NCI-H128 (cell line): ENCODE data around the gene RFTN1.
"Not testable (repeated sequence)": the region's sequence is repeated elsewhere in the genome, so short reads cannot be mapped to it uniquely, and the experiment has no call there.

Experiments used
- DNase-seq: peaks from one replicate; lab custom pipeline; 2025; ENCODE audit not compliant: unreplicated experiment; lab: John Stamatoyannopoulos, UW

Gene RFTN1

DNA sequence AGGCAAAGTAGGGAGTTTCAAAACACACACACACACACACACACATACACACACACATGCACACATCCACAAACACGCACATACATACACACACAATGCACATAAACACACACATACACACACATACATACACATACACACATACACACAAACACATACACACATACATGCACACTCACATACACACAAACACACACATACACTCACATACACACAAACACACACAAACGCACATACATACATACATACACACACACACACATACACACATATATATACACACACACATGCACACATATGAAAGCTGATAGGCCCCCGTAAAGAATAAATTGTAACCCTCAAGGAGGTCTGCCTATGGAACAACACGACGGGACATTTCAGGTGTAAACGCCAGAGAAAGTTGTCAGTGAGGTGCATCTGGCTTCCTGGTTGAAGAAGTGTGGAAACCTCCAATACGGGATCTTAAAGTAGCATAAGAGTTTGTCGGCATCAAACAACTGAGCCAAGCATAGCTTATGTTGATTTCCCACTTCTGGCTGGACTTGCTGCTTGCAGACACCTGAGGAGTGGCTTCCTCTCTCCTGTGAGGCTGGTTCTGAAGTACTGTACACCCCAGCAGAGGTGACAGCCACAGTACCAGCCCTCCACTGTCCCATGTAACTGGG lies 5.8 kb downstream of the RFTN1 start:
- DNase-seq: no peak

DNA sequence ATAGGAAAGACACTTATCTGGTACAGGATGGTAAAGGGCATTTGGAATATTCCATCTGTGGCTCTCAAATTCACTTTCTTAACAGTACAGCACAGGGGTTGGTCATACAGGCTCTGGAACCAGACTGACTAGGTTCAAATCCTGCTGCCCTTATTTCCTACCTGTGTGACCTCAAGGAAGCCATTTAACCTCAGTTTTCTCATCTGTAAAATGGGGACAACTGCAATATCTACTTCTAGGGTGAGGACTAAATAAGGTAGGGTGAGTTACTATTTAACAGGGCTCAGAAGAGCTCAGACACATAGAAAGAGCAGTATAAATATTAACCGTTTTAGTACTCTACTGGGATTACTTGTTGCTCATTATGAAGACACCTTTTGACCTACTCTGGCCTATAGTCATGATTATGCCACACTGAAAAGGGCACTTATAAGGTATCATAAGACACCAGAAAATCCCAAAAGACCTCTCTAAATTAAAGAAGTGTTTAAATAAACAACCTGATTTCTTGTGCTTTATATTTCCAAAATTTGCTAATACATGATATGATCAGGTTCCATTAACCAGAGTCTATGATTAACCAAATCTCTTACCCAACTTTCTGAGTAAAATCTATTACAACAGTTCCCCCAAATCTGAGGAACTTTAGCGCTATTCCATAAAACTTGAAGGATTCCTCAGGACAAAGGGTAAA lies 6.5 kb downstream of the RFTN1 start:
- no peak for DNase-seq

DNA sequence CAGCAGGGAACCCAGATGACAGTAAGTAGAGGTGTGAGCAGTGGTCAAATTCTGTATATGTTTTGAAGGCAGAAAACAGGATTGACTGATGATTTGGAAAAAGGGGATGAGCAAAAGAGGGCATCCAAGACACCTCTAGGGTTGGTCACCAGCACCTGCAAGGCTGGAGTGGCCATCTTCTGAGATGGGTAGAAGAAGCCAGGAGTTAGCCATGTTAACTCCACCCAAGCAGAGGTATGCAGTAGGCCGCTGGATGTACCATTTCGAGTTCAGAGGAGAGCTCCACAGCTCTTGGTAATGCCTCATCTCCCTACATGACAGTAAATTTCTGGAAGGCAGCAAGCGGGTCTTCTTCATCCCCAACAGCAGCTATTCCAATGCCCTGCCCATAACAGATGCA lies 7.0 kb downstream of the RFTN1 start:
- DNase-seq: no peak

DNA sequence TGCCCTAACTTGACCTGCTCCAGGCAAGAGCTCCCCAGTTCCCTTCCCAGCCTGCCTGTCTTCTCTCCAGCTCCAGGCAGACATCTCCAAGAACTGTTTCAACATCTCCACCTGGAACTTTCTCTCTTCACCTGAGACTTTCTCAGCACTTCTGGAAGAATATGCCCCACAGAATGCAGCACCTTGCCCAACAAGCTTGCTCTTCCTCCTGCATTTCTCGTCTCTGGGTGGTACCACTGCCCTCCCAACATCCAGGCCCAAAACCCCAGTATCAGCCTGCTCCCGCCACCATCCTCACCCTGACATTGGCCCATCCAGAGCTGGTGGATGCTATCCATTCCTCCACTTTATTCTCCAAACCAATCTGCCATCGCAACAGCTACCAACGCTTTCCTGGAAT lies 8.8 kb downstream of the RFTN1 start:
- DNase-seq: no peak

DNA sequence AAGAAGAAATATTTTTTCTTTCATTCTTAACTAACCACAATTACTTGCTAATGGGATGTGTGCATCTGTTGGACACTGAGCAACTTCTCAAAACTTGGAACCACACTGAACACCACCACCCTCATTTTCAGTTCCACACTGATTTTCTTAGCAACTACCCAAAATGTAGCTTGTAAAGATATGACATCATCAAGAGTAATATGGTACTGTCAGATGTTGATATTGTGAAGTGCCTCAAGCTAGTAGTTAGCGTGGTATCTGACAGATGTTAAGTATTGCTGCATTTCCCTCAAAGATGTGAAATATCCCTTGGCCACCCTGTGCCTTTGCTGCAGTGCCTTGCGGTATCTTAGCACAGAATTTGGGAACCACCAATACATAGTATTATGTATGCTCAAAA lies 9.3 kb downstream of the RFTN1 start:
- no peak for DNase-seq

DNA sequence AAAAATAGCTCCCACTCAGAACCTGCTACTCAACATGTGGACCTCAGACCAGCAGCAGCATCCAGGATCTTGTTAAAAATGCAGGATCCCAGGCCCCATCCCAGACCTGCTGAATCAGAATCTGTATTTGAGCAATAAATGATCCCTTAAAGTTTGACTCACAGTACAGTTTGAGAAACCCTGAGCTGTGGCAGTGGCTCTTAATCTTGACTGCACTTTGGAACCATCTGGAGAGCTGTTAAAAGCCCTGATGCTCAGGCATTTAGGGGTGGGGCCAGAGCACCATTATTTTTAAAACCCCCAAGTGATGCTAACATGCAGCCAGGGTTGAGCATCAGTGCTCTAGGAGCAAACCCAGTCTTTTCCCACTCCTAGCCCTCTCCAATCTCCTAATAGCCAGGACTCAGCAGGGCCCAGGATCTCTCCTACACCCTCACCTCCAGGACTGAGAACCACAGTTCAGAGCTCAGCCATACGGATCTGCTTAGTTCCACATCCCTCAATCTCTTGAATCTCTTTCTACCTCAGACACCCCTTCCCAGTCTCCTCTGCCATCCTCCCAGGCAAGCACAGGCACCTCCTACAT lies 10.2 kb downstream of the RFTN1 start:
- no peak for DNase-seq

DNA sequence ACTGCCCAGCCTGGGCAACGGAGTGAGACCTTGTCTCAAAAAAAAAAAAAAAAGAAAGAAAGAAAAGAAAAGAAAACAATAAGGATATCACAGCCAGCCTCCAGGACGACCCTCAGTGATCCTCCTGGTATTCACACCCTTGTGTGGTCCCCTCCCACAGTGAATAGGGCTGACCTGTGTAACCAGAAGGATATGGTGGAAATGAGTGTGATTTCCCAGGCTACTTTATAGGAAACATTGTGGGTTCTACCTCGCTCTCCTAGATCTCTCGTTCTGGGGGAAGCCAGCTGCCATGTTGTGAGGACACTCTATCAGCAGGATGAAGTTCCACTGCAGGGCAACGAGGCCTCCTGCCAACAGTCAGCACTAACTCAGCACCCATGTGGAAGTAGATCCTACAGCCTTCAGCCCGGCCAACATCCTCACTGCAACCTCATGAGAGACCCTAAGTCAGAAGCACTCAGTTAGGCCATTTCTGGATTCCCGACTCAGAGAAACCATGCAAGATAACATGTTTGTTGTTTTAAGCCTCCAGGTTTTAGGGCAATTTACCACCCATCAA lies 11.1 kb downstream of the RFTN1 start:
- no peak for DNase-seq

DNA sequence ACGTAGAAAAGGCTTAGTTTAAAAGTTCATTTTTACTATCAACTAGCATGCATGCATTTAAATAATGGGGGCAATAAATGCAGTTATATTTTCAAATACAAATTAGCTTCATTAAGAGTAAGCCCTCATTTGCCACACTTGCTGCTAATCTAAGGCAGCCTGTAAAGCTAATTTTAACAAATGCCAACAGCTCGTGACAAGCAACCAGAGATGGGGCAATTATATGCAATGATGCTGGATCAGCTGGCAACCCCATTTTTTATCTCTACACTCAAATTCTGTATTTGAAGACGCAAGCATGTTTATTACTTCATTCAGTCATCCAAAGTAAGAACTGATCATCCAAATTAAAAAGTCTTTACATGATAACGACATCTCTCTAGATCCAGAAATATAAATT lies 12.1 kb downstream of the RFTN1 start:
- DNase-seq: no peak

DNA sequence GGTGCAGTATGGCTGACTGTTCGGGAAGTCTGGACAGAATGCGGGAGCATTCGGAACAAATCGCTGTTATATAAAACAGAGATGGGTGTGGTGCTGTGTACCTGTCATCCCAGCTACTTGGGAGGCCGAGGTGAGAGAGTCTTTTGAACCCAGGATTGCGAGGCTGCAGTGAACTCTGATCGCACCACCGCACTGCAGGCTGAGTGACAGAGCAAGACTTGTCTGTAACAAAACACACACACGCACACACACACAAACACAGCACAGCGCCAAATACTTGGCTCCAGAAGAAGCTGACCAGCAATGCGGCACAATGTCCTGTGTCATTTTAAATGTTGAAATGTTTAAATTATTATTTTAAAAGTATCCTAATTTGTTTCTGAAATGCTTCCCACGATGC lies 12.6 kb downstream of the RFTN1 start:
- no peak for DNase-seq

DNA sequence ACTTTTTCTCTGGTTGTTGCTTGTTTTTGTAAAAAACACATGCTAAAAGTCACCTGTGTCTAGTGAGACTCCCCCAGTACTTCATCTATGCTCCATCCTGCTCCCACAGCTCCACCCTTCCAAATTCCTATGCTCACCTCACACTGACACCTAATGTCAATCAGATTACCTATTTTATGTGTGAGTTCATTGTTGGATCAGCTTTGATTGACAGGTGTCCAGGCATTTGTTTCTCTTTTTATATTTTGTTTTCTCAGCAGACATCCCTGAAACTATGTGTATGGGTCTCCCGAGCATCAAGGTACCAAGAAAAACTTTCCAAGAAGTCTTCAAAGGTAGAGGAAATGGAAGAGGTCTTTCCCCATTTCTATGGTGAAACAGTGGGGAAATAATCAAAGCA lies 13.4 kb downstream of the RFTN1 start:
- DNase-seq: no peak

DNA sequence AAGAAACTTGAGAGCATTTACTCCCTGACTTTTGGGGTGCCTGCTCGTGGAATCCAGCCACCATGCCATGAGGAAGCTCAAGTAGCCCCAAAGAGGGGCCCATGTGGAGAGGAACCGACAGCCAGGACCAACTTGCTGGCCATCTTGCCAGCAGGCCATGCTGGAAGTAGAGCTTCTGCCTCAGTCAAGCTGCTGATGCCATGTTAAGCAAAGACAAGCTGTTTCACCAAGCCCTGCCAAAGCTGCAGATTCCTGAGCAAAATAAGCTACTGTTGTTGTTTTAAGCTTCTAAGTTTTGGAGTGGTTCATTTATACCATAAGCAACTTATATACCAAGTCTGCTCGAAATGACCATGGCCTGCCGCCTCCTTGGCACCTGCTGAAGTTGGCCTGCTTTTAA lies 14.1 kb downstream of the RFTN1 start:
- no peak for DNase-seq

DNA sequence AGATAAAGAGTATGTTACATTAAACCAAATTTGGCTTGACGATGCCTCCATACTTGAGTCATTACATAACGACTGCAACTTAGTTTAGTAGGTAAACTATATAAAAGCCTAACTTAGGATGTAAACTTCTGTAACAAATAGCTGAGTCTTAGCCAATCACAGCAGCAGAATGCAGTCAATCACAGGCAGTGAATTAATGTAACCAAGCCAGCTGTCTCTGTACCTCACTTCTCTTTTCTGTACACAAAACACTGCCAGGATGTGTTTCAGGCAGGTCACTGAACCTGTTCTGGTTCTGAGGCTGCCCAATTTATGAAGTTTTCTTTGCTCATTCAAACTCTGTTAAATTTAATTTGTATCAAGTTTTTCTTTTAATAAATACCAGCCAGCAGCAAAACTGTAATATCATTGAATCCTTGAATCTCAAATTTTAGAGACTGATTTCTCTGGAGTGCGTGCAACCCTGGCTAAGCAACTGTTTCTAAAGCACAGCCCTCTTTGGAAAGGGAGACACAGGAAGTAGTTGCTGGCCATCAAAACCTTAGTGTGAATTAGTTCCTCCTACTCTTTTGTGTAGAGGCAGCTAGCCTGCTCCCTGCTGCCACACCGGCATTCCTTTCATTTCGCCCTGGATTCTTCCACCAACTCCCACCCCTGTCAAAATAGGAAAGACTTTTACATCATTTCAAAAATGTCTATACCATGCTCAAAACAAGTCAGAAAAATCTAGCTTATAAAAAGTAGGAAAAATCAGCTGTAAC lies 15.2 kb downstream of the RFTN1 start:
- DNase-seq: no peak

DNA sequence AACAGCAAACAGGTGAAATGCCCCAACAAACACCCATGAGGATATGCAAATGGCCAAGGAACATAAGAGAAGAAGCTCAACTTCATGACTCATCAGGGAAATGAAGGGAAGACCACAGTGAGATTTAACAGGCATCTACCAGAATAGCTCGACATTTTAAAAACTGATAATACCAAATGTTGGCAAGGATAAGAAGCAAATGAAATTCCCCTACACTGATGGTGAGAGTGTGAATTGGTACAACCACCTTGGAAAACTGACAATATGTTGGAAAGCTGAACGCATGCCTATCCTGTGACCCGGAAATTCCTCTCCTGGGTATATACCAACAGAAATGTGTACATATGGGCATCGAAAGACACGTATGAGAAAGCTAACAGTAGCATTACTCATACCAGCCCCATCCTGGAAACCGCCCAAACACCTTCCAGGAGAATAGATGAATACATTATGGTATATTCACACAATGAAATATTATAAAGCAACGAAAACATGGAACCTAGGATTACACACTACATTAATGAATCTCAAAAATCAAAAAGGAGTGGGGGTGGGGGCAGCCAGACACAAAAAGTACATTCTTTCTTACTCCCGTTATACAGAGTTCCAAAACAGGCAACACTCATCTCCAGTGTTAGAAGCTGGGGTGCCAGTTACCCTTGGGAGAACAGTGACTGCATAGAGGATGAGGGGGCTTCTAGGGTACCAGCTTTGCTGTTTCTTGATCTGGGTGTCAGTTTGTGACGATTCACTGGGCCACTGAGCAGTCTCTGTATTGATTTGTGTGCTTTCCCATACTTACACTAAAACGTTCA lies 16.9 kb downstream of the RFTN1 start:
- DNase-seq: no peak

DNA sequence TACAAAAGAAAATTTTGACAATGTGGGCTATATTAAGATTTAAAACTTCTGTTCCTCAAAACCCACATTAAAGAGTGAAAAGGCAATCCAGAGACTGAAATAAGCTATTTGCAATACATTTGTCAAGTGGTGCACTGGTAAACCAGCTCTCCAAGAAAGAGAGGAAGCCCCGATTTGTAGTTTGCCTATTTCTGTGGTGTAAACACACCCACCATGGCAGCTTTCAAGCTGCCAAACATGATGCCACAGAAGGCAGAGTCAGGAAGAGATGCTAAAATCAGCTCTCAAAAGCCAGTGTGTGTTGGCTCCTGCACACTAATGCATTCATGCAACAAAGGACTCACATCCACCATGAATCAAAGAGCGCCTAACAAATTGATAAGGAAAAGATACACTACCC lies 17.5 kb downstream of the RFTN1 start:
- DNase-seq: no peak

DNA sequence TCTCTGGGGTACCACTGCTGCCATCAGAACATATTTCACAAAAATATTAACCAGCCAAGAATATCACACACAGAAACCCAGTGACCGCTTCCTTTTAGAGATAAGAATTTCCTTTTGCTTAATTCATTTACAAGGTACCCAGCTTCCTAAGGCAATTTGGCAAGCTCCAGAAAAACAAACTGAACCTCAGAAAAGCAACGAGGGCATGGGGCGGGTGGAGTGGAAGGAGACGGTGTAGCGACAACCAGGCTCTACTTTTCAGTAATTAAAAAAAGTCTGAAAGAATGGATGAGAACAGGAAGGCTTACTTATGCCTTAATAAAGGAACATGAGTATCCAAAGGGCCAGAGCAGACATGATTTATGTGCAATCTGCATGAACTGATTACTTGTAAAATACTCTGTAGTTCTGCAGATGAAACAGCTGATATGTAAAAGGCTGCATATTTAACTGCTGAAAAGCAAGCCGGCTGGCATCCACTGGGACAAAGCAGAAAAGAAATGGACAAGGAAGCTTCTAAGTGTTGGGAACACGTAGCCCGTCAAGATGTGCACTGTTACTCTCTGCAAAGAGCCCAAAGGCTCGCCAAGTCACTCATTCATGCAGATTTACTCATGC lies 18.6 kb downstream of the RFTN1 start:
- no peak for DNase-seq

DNA sequence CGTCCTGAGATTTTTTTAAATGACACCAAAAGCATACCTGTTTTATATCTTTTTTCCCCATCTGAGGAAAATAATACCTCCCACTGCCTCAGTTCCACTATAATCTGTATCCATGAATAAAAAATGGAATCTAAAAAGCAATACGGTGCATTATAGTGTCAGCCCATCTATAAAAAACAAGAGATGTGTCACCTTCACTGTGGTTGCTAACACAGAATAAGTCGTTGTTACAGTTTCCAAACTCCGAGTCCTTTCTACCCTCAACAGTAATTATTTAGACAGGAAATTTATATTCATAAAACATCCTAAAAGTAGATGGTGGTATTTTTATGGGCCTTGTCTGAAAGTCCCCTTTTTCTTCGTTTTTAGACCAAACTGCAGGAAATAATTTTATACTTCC lies 19.4 kb downstream of the RFTN1 start:
- DNase-seq: no peak

DNA sequence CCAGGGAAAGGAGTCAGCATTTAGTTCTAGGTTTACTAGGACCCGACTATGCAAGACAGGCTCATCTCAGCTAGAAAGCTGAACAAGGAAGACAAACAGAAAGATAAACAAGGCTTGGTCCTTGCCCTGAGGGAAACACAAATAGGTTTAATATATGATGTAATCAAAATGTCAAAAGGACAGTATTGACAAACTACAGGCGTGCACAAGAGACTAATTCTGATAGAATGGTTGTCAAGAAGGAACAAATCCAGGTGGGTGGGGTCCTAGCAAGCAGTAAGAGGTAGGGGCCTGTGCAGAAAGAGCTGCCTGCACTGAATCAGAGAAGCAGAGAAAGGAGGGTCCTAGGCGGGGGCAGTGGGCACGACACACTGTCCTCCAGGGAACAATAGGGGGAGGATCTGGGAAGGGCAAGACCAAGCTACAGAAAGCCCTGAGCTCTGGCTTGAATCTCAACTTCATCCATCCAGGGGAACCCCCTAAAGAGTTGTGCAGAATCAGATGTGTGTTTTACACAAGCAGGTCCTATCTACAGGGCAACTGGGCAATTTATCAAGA lies 23.4 kb downstream of the RFTN1 start:
- no peak for DNase-seq

DNA sequence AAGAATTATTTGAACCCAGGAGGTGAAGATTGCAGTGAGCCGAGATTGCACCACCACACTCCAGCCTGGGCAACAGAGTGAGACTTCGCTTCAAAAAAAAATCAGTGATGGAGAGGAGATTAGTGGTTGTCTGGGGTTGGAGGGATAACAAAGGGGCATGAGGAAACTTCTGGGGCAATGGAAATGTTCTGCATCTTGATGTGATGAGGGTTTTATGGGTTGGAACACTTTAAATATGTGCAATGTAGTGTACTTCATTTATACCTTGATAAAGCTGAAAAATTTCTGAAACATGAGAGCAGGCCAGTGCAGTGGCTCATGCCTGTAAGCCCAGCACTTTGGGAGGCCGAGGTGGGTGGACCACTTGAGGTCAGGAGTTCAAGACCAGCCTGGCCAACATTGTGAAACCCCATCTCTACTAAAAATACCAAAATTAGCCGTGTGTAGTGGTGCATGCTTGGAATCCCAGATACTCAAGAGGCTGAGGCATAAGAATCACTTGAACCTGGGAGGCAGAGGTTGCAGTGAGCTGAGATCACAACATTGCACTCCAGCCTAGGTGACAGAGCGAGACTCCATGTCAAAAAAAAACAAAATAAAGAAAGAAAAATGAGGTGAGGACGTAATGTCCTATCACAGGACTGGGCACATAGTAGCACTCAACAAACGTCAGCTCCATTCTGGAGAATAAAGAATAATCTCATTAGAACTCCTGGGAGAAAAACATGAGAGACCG lies 24.0 kb downstream of the RFTN1 start:
- DNase-seq: not testable (repeated sequence)

DNA sequence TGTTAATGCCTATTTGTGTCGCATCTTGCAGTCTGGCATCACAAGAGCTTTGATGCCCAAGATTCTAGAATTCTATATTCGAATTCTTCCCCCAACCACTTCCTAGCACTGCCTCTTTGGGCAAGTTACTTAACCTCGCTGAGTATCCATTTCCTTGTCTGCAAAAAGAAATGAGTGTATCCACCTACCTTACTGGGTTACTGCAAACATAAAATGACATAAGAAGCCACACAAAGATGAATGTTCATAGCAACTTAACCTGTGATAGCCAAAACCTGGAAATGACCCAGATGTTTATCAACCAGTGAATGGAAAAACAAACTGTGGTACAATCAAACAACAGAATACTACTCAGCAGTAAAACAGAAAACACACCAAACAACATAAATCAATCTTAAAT lies 24.9 kb downstream of the RFTN1 start:
- no peak for DNase-seq
